Stomach (tissue), 4 donors: ENCODE data around the gene SLC25A38.
"Not testable (repeated sequence)": the region's sequence is repeated elsewhere in the genome, so short reads cannot be mapped to it uniquely, and the experiment has no call there.

Experiments
- CTCF ChIP-seq, 7 experiments: fragments of 450-650 bp in 4 of 7; fragments of 200-600 bp in 3 of 7; sonication (generic) in 3 of 7; IDR thresholded peaks; one replicate each; pipeline ENCODE4 v1.5.1; 2016 to 2019; ENCODE audit warnings: antibody characterized with exemption in 7 of 7, control low read depth in 2 of 7, mild to moderate bottlenecking in 1 of 7
- POLR2AphosphoS5 ChIP-seq, 3 donors: sonication (generic); formaldehyde crosslinking; IDR thresholded peaks; one replicate each; pipeline ENCODE4 v1.6.1; 2016; ENCODE audit warnings: antibody characterized with exemption in 3 of 3

- TF ChIP-seq CTCF, POLR2AphosphoS5 (IDR thresholded peaks at IDR 0.05): not testable (repeated sequence)
Measured at GRCh38 chr3:39370450-39370849, 12.7 kb upstream of the SLC25A38 start.
